Measurements from ENCODE around the gene MCC. TPM values are rescaled to one million over a fixed set of nuclear protein-coding genes. Genes with fewer than 3 reads are reported as not detected.

The MCC gene
- total RNA-seq, 1 donor from 2014 or later, result 47.9 TPM

DNA sequence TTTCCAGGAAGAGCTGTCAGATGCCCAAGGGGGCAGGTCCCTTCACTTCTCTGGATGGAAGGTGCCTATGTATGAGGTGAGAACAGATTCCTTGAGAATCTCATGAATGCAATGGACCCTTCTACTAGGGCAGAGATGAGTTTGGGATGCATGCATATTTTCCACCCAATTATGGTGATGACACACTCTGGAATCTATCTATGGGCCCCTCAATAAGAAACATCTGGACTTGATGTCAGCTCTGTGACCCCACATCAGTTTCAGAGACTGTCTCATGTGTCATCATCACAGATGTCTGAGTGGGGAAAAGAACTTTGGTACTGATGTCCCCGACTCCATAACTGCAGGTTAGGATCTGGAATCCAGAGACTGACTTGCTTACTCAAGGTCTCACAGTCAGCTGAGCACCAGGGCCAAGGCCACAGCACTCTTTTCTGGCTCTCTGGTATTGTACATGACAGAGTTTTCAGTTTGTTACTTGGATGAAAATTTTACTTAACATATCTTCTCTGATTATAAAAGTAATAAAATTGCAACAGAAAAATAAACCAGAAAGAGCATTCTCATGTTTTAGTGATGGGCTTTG lies 334.6 kb downstream of the MCC start:
- no peaks in the 10 kb centered on the region for H3K36me3 ChIP-seq
- TF ChIP-seq POLR2A (IDR thresholded peaks at IDR 0.05), result no peak
- TF ChIP-seq, protein P1, sequence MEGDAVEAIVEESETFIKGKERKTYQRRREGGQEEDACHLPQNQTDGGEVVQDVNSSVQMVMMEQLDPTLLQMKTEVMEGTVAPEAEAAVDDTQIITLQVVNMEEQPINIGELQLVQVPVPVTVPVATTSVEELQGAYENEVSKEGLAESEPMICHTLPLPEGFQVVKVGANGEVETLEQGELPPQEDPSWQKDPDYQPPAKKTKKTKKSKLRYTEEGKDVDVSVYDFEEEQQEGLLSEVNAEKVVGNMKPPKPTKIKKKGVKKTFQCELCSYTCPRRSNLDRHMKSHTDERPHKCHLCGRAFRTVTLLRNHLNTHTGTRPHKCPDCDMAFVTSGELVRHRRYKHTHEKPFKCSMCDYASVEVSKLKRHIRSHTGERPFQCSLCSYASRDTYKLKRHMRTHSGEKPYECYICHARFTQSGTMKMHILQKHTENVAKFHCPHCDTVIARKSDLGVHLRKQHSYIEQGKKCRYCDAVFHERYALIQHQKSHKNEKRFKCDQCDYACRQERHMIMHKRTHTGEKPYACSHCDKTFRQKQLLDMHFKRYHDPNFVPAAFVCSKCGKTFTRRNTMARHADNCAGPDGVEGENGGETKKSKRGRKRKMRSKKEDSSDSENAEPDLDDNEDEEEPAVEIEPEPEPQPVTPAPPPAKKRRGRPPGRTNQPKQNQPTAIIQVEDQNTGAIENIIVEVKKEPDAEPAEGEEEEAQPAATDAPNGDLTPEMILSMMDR (IDR thresholded peaks at IDR 0.05), result no peak
- DNase-seq (ENCODE audit: extremely low spot score in 2 of 2), result no peak
- H3K4me1 ChIP-seq, result peaks cover 4% of the 10 kb centered on the region
- no peaks in the 10 kb centered on the region for H3K27me3 ChIP-seq
- no peak overlapping the region for H3K4me3 ChIP-seq
- H3K27ac ChIP-seq, result no peak overlapping the region
- intact Hi-C loops (cut with DNase I), result no loop called here
- H3K9me3 ChIP-seq, result no peaks in the 10 kb centered on the region

DNA sequence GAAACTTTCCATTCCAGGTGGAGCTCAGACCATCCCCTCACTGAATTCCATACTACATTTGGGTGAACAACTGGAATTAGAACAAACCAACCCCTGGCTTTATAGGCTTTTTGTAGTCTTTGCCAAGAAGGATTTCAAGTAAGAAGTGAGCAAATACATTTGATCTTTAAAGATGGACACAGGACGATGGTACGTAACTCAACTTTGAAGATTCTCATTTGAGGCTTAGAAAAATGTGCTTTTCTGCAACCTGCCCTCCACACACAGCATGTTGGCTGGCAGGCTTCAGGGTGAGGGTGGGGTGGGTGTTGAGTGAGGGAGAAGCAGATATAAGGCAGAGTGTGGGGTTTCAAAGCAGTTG lies 335.9 kb downstream of the MCC start:
- intact Hi-C loops (cut with DNase I), result no loop called here
- Histone ChIP-seq H3K4me3 (no peak overlapping the region), H3K27me3 (no peaks in the 10 kb centered on the region), H3K9me3 (no peaks in the 10 kb centered on the region), H3K36me3 (no peaks in the 10 kb centered on the region), H3K4me1 (peaks cover 10% of the 10 kb centered on the region), H3K27ac (no peak overlapping the region)
- no peak for TF ChIP-seq POLR2AphosphoS5 (IDR thresholded peaks at IDR 0.05; ENCODE audit: insufficient read depth in 1 of 2, low read depth in 1 of 2)
- TF ChIP-seq, protein P1 (IDR thresholded peaks at IDR 0.05), result no peak
- TF ChIP-seq POLR2A (IDR thresholded peaks at IDR 0.05), result no peak
- no peak for DNase-seq (ENCODE audit: extremely low spot score in 2 of 2)

DNA sequence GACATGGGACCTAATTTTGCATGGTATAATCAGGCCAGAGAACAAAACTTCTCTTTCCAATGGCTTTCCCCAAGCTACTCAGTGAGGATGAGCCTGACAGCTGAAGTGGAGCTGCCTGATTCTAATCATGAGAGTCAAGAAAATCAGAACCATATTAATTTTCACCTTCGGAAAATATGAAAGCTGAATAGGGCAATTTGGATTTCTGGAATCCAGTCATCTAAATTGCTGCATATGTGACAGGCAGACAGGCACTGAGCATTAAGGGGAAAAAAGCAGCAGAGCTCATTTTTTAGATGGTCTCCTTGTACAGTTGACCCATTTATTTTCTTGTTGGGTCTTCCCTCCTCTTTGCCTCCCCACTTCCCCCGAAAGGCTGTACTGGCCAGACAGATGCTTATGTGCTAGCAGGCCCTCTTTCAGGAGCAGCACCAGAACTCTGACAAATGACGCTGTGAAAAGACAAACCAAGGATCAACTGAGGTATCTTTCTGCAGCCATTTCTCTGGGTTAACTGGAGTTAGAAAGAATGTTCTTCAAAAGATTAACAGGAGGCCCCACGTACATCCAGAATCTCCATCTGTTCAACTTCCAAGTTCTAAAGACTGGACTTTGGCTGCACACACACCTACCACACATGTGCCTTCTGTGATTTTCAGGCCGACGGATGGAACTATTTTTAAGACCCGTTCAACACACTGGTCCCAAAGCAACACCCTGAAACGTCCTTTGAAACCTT lies 336.4 kb downstream of the MCC start:
- TF ChIP-seq, protein P1 (IDR thresholded peaks at IDR 0.05), result no peak
- TF ChIP-seq POLR2AphosphoS5 (IDR thresholded peaks at IDR 0.05; ENCODE audit: insufficient read depth in 1 of 2, low read depth in 1 of 2) (no peak), POLR2A (IDR thresholded peaks at IDR 0.05) (no peak)
- Histone ChIP-seq H3K36me3 (no peaks in the 10 kb centered on the region), H3K9me3 (no peaks in the 10 kb centered on the region), H3K4me1 (peaks cover 16% of the 10 kb centered on the region), H3K27ac (no peak overlapping the region), H3K4me3 (no peak overlapping the region), H3K27me3 (no peaks in the 10 kb centered on the region)
- intact Hi-C loops (cut with DNase I), result no loop called here
- DNase-seq (ENCODE audit: extremely low spot score in 2 of 2), result no peak

DNA sequence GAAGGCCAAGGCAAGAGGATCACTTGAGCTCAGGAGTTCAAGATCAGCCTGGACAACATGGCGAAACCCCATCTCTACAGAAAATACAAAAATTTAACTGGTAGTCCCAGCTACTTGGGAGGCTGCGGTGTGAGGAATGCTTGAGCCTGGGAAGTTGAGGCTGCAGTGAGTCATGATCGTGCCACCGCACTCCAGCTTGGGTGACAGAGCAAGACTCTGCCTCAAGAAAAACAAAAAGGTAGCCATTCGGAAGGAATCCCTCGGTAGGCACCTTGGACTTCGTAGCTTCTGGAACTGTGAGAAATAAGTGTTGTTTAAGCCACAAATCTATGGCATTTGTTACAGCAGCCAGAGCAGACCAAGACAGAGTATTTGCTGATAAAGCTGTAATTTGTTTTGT lies 337.4 kb downstream of the MCC start:
- no peak for TF ChIP-seq POLR2A (IDR thresholded peaks at IDR 0.05)
- TF ChIP-seq, protein P1 (IDR thresholded peaks at IDR 0.05), result no peak
- TF ChIP-seq POLR2AphosphoS5 (IDR thresholded peaks at IDR 0.05; ENCODE audit: insufficient read depth in 1 of 2, low read depth in 1 of 2), result no peak
- no peaks in the 10 kb centered on the region for H3K36me3 ChIP-seq
- no peak overlapping the region for H3K4me3 ChIP-seq
- peaks cover 18% of the 10 kb centered on the region for H3K4me1 ChIP-seq
- H3K27me3 ChIP-seq, result no peaks in the 10 kb centered on the region
- no peak for DNase-seq (ENCODE audit: extremely low spot score in 2 of 2)
- H3K27ac ChIP-seq, result no peak overlapping the region
- intact Hi-C loops (cut with DNase I), result no loop called here
- no peaks in the 10 kb centered on the region for H3K9me3 ChIP-seq

DNA sequence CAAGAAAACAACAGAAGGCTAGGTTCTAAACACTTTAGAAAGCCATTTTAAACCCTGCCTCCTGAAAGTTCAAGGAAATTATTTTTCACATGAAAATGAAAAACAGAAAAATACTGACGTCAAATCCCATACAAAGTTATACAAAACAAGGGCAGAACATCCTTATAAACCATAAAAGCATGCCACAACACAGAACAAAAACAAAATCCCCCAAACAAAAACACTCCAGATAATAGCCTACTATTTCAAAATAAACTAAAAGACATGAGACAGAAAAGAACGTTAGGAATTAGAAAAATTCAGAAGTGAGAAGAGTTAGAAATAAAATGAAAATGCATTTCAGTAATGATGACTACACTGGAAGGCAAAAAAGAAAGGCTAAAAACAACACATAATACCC lies 338.0 kb downstream of the MCC start:
- no peak overlapping the region for H3K4me3 ChIP-seq
- no peaks in the 10 kb centered on the region for H3K27me3 ChIP-seq
- no peaks in the 10 kb centered on the region for H3K9me3 ChIP-seq
- no peak for DNase-seq (ENCODE audit: extremely low spot score in 2 of 2)
- intact Hi-C loops (cut with DNase I), result no loop called here
- H3K4me1 ChIP-seq, result peaks cover 18% of the 10 kb centered on the region
- no peaks in the 10 kb centered on the region for H3K36me3 ChIP-seq
- TF ChIP-seq POLR2A (IDR thresholded peaks at IDR 0.05), result no peak
- TF ChIP-seq, protein P1 (IDR thresholded peaks at IDR 0.05), result no peak
- no peak for TF ChIP-seq POLR2AphosphoS5 (IDR thresholded peaks at IDR 0.05; ENCODE audit: insufficient read depth in 1 of 2, low read depth in 1 of 2)
- H3K27ac ChIP-seq, result no peak overlapping the region
